GM23248 (cell line): ENCODE results near the gene DACH1.

Source experiments
- EZH2 ChIP-seq: fragments of 200-600 bp; sonication (generic); IDR thresholded peaks from 2 replicates; pipeline ENCODE4 v1.6.1; 2018; ENCODE audit warnings: antibody characterized with exemption, mild to moderate bottlenecking; ENCODE audit not compliant: insufficient read depth, poor library complexity, severe bottlenecking
- EZH2phosphoT487 ChIP-seq: fragments of 200-600 bp; sonication (generic); IDR thresholded peaks from 2 replicates; pipeline ENCODE4 v1.6.1; 2018; ENCODE audit warnings: antibody characterized with exemption, moderate library complexity, mild to moderate bottlenecking, low read depth; ENCODE audit not compliant: insufficient read depth

- TF ChIP-seq EZH2 (no peak), EZH2phosphoT487 (no peak)
These were observed 472.8 kb downstream of the DACH1 start for GRCh38 chr13:71394176-71394575.
